NCI-H1436 treated with DMSO at 0.1 percent for 48 hours (cell line): ENCODE results near the gene TPCN2.

ENCODE experiments used
- DNase-seq: peaks from one replicate; lab custom pipeline; 2025; lab: John Stamatoyannopoulos, UW

The TPCN2 gene

GRCh38 chr11:69010964-69011623 lies 37.6 kb upstream of the TPCN2 start:
- DNase-seq = no peak

DNA sequence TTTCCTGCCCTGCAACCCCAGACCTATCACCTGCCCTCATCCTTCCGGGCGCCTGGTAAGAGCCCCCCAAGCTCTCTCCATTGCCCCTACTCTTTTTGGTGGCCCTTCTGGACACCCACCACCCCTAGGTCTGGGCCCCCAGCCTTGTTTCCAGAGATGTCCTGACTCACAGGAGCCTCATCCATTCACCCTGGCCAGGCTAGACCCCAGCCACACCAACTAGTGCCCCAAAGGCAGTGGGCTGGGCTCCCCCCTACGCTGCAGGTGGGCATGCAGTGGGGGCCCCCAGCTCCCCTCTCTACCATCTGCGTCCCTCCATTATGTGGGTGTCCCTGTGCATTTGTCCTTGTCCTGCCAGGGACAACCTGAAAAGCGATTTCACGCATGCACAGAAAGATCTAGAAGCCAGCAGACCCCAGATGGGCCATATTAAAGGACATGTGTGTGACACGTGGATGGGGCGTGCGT lies 37.1 kb upstream of the TPCN2 start:
- no peak for DNase-seq

DNA sequence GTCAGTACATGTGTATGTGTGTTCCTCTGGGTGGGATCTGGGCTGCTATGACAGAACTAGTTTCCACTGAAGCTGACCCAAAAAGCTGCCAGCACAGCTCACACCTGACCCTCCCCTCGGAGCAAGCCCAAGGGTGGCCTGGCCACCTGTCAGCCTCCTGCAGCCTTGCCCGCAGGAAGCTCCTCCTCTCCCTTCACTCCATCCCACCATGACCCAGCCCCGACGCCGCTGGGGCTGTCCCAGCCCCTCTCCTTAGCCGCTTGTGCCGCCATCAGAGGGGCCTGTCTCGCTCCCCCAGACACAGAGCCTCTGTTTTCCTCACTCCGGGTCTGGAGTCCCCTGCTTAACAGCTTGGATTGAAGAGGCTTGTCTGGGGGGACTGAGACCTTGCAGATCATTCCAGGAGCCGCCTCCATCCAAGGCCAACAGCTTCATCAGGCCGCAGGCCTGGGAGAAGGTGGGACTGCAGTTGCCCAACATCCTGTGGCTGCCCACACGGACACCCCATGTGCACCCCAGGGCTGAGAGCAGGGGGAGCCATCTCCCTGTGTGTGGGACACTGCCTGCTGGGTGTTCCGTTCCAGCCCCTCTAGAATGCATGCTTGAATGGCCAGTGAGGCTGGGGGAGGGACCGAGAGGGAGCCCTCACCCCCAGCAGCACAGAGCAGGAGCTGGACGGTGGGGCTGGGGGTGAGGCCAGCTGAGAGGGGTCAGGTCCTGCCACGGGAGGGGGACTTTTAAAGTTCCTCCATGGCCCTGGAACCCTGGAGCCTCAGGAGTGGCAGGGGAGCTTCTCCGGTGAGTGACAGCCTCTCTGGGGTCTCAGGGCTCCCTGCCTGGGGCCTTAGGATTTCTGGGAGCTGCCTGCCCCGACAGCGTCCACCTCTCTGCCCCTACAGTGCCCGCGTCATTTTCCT lies 36.4 kb upstream of the TPCN2 start:
- DNase-seq = no peak

DNA sequence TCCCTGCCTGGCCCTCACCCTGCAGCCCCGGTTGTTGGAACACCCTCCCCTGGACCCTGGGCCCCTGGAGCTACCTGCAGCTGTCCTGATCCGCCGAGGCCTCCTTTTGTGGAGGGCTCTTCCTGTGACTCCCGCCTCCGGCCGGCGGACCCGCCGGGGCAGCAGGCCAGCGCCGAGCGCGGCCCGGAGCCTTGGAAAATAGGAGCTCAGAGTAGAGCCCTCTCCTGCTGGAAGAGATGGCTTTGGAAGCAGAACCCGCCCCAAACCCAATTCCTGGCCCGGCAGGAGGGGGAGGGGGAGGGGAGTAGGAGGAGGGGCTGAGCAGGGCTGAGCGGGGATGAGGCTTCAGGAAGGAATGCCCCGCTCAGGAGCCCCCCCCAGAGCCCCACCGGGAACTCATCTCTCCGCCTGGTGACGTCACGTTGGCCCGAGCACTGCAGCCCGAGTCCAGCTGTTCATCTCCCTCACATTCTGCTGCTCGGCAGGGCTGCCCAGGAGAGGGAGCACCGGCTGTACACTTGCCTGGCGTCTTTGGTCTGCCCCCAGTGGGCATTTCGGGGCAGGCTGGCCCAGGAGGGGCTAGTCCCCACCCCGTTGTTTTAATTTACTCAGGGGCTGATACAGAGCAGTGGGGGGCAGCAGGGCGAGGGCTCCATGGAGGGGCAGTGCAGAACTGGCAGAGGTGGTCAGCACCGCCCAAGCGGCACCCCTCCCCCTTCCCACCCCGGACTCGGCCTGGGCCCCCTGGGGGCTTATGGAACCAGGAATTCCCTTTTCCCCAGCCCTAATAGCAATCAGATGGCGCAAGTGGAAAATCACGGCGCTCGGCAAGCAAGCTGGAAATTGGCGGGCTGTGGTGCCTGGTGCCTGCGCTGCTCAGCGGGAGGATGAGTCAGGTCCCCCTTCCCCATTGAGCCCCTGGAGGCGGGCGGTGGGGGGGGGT lies 35.5 kb upstream of the TPCN2 start, which contains the start of gene MRGPRF:
TSS of gene MRGPRF (minus strand) at position 238 of the 943 bp plus-strand sequence. CDS start 3,345 bp downstream, outside the sequence.
- DNase-seq = no peak

GRCh38 chr11:69014084-69014851 lies 34.5 kb upstream of the TPCN2 start:
- no peak for DNase-seq

DNA sequence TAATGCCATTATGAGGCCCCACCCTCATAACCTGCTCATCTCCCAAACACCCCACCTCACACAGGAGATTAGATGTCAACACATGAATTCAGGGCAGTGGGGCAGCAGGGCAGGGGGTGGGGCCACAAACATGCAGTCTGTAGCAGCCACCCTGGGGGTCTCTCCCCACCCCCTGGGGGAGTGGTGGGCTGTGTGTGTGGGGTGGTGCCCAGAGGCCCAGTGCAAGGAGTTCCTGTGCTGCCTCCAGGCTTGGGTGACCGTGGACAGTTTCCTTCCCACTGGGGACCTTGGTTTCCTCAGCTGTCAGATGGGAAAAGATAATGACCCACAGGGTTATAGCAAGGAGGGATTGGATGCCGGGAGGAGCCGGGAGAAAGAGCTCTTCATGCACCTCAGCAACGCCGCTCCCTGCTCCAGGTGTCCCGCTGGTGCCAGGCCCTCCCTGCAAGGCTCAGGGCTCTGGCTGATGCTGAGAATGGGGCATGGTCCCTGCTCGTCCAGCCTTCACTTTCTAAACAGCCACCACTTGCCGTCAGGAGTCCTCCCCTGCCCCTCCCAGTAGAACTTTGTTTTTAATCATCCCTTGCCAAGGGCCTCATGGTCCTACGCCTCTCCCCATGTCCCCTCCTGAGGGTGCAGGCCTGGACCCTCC lies 33.7 kb upstream of the TPCN2 start:
- DNase-seq = no peak

DNA sequence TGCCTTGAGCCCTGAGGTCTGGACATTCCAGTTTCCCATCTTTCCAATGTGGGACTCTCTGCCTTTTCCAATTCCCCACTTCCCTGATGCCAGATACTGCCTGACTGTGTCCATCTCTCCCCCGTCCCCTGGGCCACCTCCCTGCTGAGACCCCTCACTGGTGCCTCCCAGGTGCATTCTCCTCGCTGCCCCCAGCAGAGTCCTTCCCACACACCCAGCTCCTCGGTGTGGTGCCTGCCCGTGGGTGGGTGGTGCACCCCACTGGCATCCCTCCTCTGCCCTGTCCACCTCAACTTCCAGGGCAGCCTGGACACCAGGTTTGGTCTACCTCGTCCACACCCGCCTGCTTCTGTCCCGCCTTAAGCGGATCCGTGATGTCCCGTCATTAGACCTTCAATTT lies 30.8 kb upstream of the TPCN2 start:
- DNase-seq = no peak

DNA sequence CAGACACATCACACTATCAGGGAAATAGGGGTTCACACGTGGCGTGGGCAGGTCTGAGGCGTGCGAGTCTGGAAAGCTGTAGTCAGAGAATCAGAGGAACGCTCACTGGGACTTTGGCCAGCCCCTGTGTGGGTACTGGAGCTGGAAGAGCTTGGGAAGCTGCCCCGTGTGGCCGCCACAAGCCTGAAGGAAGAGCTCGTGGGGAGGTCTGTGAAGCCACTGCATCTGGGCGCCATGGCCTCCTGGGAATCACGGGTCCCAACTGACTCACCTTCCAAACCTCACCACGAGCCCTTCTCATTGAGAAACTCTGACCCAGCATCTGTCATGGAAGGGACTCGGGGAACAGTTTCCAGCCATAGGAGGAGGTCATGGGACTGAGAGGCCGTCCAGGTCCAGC lies 29.8 kb upstream of the TPCN2 start:
- DNase-seq = no peak

DNA sequence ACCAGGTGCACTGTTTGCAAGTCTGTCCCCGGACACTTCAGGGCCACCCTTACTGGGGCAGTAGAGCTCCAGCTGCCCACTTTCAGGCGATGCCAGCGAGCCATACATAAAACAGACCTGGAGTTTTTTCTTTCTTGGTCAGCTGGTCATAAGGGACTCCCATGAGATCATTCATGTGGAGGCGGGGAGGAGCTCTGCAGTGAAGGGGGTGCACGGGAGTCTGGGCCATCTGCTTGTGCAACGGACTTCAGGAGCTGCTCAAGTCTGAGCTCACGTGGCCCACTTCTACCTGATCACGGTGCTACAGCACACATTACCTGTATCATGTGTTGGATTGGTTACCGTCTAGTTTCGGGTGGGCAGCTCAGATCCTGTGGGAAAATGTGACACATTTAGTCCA lies 26.5 kb upstream of the TPCN2 start:
- DNase-seq = no peak

GRCh38 chr11:69024509-69024908 lies 24.2 kb upstream of the TPCN2 start:
- DNase-seq = no peak

DNA sequence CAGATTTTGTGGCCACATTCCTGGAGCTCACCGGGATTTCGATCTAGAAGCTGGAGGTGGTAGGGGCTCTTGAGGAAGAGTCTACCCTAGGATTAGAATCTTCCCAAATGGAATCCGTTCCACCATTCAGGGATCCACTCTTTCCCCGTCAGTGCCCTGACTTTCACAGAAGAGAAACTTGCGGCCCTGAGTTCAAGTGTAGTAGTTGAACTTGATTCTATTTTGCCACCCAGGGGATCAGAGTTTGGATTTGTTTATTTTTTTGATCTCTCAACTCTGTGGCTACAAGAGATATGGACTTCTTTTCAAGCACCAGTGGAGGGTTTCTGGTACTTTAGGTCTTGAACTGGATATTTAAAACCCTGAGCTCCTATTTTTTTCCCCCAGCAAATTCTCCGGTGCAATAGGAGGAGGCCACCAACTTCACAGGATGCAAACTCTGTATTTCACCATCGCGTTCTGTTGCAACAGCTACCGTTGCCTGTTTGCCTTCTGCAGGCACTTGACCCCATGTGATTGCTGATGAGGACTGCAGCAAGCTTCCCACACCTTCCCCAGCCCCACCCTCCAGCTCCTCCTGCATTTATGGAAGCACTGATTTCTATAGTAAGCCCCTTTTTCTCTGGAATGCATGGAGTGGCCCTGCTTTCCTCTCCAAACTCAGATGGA lies 20.9 kb upstream of the TPCN2 start:
- no peak for DNase-seq

- no peak for DNase-seq
Observed at GRCh38 chr11:69030301-69030700, 18.4 kb upstream of the TPCN2 start.

DNA sequence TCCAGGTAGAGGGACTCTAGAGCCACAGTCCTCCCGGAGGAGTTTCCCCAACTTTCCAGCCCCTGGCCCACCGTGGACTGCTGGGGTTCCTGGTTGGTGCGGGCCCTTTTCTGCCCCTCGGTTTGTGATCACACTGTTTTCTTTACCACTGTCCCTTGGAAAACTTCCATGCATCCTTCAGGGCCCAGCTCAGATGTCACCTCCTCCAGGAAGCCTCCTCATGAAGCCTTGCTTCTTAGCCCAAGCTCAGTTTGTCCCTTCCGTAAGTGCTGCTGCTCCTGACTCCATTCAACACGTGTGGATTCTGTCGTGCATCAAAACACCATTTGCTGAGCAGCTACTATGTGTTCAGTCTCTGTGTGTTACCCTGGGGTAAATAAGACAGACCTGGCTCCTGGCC lies 15.9 kb upstream of the TPCN2 start:
- DNase-seq = no peak

GRCh38 chr11:69033431-69033830 lies 15.3 kb upstream of the TPCN2 start:
- DNase-seq = no peak

GRCh38 chr11:69034123-69034867 lies 14.4 kb upstream of the TPCN2 start:
- DNase-seq = no peak

DNA sequence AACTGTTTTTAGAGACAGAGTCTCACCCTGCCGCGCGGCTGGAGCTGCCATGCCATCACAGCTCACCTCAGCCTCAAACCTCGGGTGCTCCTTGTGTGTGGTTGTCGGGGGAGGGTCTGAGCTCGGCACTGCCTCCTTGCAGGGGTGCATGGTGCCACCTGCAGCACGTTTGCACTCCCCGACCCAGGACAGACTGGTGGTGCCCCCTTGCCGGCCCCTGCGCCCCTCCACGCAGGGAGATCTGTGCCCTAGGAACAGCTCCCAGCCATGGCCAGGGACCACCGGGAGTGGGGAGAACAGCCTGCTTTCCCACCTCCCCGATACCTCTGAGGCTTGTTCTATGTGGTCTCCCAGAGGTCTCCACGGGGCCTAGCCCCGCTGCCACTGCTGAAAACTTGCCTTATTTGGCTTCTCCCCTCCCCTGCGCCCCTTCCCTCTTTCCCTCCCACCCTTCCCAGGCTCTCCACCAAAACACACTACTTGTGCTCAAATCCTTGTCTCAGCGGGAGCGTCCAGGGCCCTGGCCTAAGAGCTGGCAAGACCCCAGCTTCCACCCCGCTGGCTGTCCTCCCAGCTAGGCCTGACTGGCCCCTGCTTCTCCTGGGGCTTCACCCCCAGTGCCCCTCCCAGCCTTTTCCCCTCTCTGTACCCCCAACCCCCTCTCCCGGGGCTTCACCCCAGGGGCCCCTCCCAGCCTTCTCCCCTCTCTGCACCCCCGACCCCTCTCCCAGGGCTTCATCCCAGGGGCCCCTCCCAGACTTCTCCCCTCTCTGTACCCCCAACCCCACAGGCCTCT lies 13.4 kb upstream of the TPCN2 start:
- no peak for DNase-seq

DNA sequence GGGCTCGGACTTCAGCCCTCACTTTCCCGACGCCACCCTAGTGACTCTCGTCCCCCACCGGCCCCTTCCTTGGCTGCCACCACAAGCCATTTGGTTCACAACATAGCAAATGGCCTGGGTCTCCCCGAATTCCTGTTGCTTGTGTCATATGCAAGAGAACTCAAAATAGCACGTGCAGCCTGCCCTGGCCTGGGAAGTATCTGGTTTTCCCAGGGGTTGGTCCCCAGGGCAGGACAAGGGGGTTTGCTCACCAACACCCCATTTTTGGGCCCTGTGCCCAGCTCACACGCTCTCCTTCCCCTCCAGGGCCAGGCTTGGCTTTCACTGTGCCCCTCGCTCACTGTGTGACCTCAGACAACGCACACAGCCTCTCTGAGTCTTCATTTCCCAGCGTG lies 12.8 kb upstream of the TPCN2 start:
- DNase-seq = no peak

GRCh38 chr11:69037074-69037473 lies 11.7 kb upstream of the TPCN2 start:
- no peak for DNase-seq

DNA sequence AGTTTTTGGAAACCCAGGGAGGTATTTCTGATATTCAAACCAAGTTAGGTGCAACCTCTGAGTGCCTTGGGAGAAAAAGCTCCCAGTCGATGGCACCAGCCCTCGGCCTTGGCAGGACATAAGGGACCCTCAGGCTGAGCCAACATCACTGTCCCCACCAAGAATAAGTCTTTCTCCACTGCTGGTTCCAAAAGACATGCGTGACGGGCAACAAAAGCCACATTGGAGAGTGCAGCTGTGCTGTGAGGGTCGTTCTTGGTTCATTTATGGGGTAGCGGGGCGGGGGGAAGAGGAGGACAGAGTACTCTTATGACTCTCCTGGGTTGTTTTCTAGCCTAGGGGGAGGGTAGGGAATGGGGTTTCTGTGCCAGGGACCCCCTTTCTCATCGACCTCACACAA lies 11.2 kb upstream of the TPCN2 start:
- no peak for DNase-seq
